NCI-H82 (cell line): ENCODE data around the gene AEN.
A peak's percentile ranks its signal among the peaks of the same experiment; 100 is the strongest.

ENCODE experiments used
- DNase-seq: peaks from one replicate; lab custom pipeline; 2025; lab: John Stamatoyannopoulos, UW

AEN gene

GRCh38 chr15:88613074-88613944, 7.8 kb upstream of the AEN start:
- DNase-seq = peak; percentile 25

- DNase-seq = peak; percentile 60
Observed at GRCh38 chr15:88615303-88616107, 5.6 kb upstream of the AEN start.

GRCh38 chr15:88616240-88616639, 4.9 kb upstream of the AEN start:
- no peak for DNase-seq

- no peak for DNase-seq
Observed at GRCh38 chr15:88617031-88617722, 4.0 kb upstream of the AEN start.

GRCh38 chr15:88617790-88618189, 3.4 kb upstream of the AEN start:
- DNase-seq = peak; percentile 74

- DNase-seq = no peak
Observed at GRCh38 chr15:88618686-88619085, 2.5 kb upstream of the AEN start.

GRCh38 chr15:88619796-88620195, 1.3 kb upstream of the AEN start:
- DNase-seq = peak; percentile 38

GRCh38 chr15:88621789-88622604, 857 bp downstream of the AEN start:
- peak; percentile 43 for DNase-seq

GRCh38 chr15:88622605-88622975, 1.4 kb downstream of the AEN start:
- no peak for DNase-seq

- no peak for DNase-seq
Observed at GRCh38 chr15:88623061-88623460, 1.9 kb downstream of the AEN start.

GRCh38 chr15:88623632-88624031, 2.5 kb downstream of the AEN start:
- DNase-seq = no peak

- peak; percentile 10 for DNase-seq
Observed at GRCh38 chr15:88624156-88624970, 3.2 kb downstream of the AEN start.

- DNase-seq = no peak
Observed at GRCh38 chr15:88624971-88625490, 3.9 kb downstream of the AEN start.

- no peak for DNase-seq
Observed at GRCh38 chr15:88625943-88626741, 5.0 kb downstream of the AEN start.

GRCh38 chr15:88627463-88627862, 6.3 kb downstream of the AEN start:
- no peak for DNase-seq

GRCh38 chr15:88628018-88628654, 7.0 kb downstream of the AEN start:
- DNase-seq = no peak

GRCh38 chr15:88629071-88629470, 7.9 kb downstream of the AEN start:
- DNase-seq = no peak

GRCh38 chr15:88630141-88630721, 9.1 kb downstream of the AEN start:
- DNase-seq = no peak
